HUES64 (cell line): ENCODE data around the gene MAP3K20.
"Not testable (repeated sequence)": the region's sequence is repeated elsewhere in the genome, so short reads cannot be mapped to it uniquely, and the experiment has no call there.

ENCODE experiments used
- H3K27ac ChIP-seq: 2 replicates; pipeline ENCODE4 v1.7.0; 2013; ENCODE audit warnings: low read depth, low read length, inconsistent platforms
- H3K27me3 ChIP-seq: 2 replicates; pipeline ENCODE4 v1.6.1; 2013; ENCODE audit warnings: mild to moderate bottlenecking, low read length; ENCODE audit not compliant: insufficient read depth
- H3K36me3 ChIP-seq: 2 replicates; pipeline ENCODE4 v1.6.1; 2013; ENCODE audit warnings: mild to moderate bottlenecking, low read length; ENCODE audit not compliant: insufficient read depth
- H3K4me1 ChIP-seq: 2 replicates; pipeline ENCODE4 v1.6.1; 2013; ENCODE audit warnings: mild to moderate bottlenecking, low read length, moderate library complexity; ENCODE audit not compliant: insufficient read depth
- H3K4me3 ChIP-seq: 2 replicates; pipeline ENCODE4 v1.5.1; 2013; ENCODE audit warnings: mild to moderate bottlenecking, low read length, moderate library complexity
- H3K9ac ChIP-seq: 2 replicates; pipeline ENCODE4 v1.6.1; 2013; ENCODE audit warnings: mild to moderate bottlenecking, low read depth, low read length
- H3K9me3 ChIP-seq: 2 replicates; pipeline ENCODE4 v1.6.1; 2013; ENCODE audit warnings: low read depth, low read length; ENCODE audit not compliant: insufficient read depth
- WGBS: fragments of 150-250, 120-280 bp; methylation state at CpG from one replicate; pipeline ENCODE4 v1.1.7; 2013; ENCODE audit warnings: missing lambda C conversion rate; 5-methylcytosine and 5-hydroxymethylcytosine counted together

MAP3K20 gene

GRCh38 chr2:173305303-173305702, 229.7 kb downstream of the MAP3K20 start:
- H3K4me1 ChIP-seq, result peaks cover 34% of the 10 kb centered on the region

GRCh38 chr2:173307293-173307692, 231.6 kb downstream of the MAP3K20 start:
- Histone ChIP-seq H3K9ac (no peak overlapping the region), H3K4me1 (peaks cover 34% of the 10 kb centered on the region), H3K27me3 (no peaks in the 10 kb centered on the region), H3K36me3 (no peaks in the 10 kb centered on the region), H3K4me3 (no peak overlapping the region), H3K27ac (no peak overlapping the region), H3K9me3 (no peaks in the 10 kb centered on the region)
- WGBS, result 52% methylated on average over 4 of the region's 4 CpGs

More at GRCh38 chr2:173305303-173305702, 229.7 kb downstream of the MAP3K20 start:
- peaks cover 14% of the 10 kb centered on the region; the same call in 1 of the 2 replicates for H3K9me3 ChIP-seq
- H3K36me3 ChIP-seq, result no peaks in the 10 kb centered on the region
- 84% methylated on average over 2 of the region's 2 CpGs for WGBS
- no peaks in the 10 kb centered on the region for H3K27me3 ChIP-seq
- no peak overlapping the region for H3K4me3 ChIP-seq
- H3K9ac ChIP-seq, result no peak overlapping the region
- H3K27ac ChIP-seq, result no peak overlapping the region

- peaks cover 34% of the 10 kb centered on the region for H3K4me1 ChIP-seq
- H3K4me3 ChIP-seq, H3K36me3 ChIP-seq, H3K27me3 ChIP-seq, H3K9ac ChIP-seq, H3K27ac ChIP-seq, H3K9me3 ChIP-seq: not testable (repeated sequence)
- WGBS, result 86% methylated on average over 5 of the region's 5 CpGs
Measured at GRCh38 chr2:173309370-173309769, 233.7 kb downstream of the MAP3K20 start.

GRCh38 chr2:173311844-173312606, 236.4 kb downstream of the MAP3K20 start:
- WGBS, result 95% methylated on average over 9 of the region's 9 CpGs
- no peak overlapping the region for H3K9ac ChIP-seq

More at GRCh38 chr2:173311844-173312606, 236.4 kb downstream of the MAP3K20 start:
- Histone ChIP-seq H3K4me3 (no peak overlapping the region), H3K27ac (no peak overlapping the region), H3K9me3 (no peaks in the 10 kb centered on the region), H3K4me1 (peaks cover 8% of the 10 kb centered on the region), H3K36me3 (no peaks in the 10 kb centered on the region), H3K27me3 (no peaks in the 10 kb centered on the region)
